Measurements from ENCODE around the gene PANK1. TPM values are rescaled to one million over a fixed set of nuclear protein-coding genes. Genes with fewer than 3 reads are reported as not detected.

PANK1 gene
- total RNA-seq, 4 donors from 2014 or later = under 0.01 to 25.9 (median 2.6) TPM

DNA sequence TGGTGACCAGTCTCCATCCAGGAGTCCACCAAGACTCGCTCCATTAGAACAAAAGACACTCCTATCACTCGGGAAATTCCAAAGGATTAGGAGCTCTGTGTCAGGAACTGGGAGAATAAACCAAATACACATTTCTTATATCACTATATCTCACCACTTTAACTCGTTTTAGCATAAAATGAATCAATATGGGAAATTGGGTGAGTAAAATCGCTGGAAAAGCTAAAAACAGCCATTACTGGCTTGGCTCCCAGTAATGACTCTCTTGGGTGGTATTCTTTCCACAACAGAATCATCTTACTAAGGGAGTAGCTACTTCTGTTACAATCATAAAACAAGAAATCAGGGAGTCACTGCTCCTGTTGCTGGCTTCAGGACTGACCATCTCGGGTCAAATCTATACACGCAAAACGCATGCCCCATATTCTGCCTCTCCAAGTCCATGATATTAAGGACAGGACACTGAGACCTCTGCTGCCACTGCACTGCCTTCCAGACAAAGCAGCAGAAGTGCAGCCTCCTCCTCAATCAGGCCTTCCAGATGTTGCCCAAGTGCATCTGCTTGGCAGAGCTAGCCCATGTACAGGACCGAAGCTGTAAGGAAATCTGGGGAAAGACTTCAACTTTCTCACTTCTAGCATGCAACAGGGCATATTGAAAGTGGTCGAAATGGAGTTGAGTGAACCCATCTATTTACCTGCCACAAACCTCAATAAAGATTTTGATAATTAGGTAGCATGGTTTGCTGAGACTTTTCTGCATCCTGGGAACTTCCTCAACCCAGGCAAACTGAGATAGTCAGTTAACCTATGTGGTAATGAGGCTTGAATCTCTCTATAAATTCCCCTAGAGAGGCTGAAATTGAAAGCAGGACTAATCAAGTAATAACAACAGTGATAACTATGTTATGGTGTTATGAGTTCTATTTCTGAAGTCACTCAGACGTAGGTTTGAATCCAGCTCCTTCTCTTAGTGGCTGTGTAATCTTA, 14.4 kb upstream of the PANK1 start:
- TF ChIP-seq, protein P1, sequence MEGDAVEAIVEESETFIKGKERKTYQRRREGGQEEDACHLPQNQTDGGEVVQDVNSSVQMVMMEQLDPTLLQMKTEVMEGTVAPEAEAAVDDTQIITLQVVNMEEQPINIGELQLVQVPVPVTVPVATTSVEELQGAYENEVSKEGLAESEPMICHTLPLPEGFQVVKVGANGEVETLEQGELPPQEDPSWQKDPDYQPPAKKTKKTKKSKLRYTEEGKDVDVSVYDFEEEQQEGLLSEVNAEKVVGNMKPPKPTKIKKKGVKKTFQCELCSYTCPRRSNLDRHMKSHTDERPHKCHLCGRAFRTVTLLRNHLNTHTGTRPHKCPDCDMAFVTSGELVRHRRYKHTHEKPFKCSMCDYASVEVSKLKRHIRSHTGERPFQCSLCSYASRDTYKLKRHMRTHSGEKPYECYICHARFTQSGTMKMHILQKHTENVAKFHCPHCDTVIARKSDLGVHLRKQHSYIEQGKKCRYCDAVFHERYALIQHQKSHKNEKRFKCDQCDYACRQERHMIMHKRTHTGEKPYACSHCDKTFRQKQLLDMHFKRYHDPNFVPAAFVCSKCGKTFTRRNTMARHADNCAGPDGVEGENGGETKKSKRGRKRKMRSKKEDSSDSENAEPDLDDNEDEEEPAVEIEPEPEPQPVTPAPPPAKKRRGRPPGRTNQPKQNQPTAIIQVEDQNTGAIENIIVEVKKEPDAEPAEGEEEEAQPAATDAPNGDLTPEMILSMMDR (IDR thresholded peaks at IDR 0.05) = no peak
- no peak for TF ChIP-seq POLR2A (IDR thresholded peaks at IDR 0.05)
- Histone ChIP-seq H3K36me3 (no peaks in the 10 kb centered on the region), H3K27ac (no peak overlapping the region), H3K4me1 (no peaks in the 10 kb centered on the region), H3K4me3 (no peak overlapping the region), H3K27me3 (no peaks in the 10 kb centered on the region), H3K9me3 (no peaks in the 10 kb centered on the region)
- no peak for DNase-seq
- intact Hi-C loops (cut with DNase I; ENCODE audit: low total_unique reads) = no loop called here

DNA sequence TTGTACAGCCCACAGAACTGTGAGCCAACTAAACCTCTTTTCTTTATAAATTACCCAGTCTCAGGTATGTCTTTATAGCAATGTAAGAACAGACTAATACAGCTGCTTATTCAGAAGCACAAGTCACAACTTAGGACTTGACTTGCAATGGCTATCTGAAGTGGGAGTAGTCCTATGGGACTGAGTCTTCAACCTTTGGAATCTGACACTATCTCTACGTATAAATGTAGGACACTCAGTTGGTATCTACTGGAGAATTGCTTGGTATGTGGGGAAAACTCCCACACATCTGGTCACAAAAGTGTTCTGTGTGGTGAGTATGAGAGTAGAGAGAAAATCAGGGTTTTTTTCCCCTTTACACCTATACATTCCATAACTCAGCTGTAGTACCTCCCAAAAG, 12.3 kb upstream of the PANK1 start:
- no peaks in the 10 kb centered on the region for H3K36me3 ChIP-seq
- no peaks in the 10 kb centered on the region for H3K4me1 ChIP-seq
- H3K27me3 ChIP-seq = no peaks in the 10 kb centered on the region
- no peaks in the 10 kb centered on the region for H3K9me3 ChIP-seq
- intact Hi-C loops (cut with DNase I; ENCODE audit: low total_unique reads) = no loop called here
- TF ChIP-seq, protein P1 (IDR thresholded peaks at IDR 0.05) = no peak
- no peak for TF ChIP-seq POLR2A (IDR thresholded peaks at IDR 0.05)
- no peak for DNase-seq
- H3K27ac ChIP-seq = no peak overlapping the region
- H3K4me3 ChIP-seq = no peak overlapping the region

DNA sequence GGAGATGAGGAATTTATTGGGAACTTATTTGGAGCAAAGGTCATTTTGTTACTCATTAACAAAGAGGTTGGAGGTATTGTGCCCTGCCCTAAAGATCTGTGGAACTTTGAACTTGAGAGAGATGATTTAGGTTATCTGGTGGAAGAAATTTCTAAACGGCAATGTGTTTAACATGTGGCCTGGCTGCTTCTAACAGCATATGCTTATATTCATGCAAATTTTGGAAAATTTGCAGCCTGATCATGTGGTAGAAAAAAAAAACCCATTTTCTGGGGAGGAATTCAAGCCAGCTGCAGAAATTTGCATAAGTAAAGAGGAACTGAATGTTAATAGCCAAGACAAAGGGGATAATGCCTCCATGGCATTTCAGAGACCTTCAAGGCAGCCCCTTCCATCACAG, 10.7 kb upstream of the PANK1 start:
- Histone ChIP-seq H3K27ac (no peak overlapping the region), H3K9me3 (no peaks in the 10 kb centered on the region), H3K4me1 (no peaks in the 10 kb centered on the region), H3K4me3 (no peak overlapping the region), H3K36me3 (no peaks in the 10 kb centered on the region), H3K27me3 (no peaks in the 10 kb centered on the region)
- no peak for DNase-seq
- intact Hi-C loops (cut with DNase I; ENCODE audit: low total_unique reads) = no loop called here
- TF ChIP-seq, protein P1 (IDR thresholded peaks at IDR 0.05) = no peak
- TF ChIP-seq POLR2A (IDR thresholded peaks at IDR 0.05) = no peak

DNA sequence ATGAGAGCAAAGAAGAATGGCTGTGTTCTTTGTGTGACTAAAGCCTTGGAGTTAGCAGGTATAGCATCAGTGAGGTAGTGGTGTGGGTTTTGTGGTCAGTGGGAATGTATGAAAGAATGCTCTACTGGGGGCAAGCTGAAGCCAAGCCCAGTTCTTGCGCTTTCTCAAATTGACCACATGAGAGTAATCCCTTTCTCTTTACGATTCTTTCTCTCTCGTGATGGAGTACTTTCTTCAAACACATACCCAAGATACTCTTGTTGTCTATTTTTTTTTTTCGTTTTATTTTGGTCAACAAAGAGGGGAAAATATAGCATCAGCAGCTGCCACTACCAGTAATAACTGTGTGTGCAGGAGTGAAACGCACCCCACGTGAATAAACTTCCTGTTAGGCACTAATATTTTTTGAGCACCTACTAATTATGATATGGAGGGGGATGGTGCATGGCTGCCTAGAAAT, 8.4 kb upstream of the PANK1 start:
- H3K27ac ChIP-seq = no peak overlapping the region
- TF ChIP-seq POLR2A (IDR thresholded peaks at IDR 0.05) = no peak
- TF ChIP-seq, protein P1 (IDR thresholded peaks at IDR 0.05) = no peak

DNA sequence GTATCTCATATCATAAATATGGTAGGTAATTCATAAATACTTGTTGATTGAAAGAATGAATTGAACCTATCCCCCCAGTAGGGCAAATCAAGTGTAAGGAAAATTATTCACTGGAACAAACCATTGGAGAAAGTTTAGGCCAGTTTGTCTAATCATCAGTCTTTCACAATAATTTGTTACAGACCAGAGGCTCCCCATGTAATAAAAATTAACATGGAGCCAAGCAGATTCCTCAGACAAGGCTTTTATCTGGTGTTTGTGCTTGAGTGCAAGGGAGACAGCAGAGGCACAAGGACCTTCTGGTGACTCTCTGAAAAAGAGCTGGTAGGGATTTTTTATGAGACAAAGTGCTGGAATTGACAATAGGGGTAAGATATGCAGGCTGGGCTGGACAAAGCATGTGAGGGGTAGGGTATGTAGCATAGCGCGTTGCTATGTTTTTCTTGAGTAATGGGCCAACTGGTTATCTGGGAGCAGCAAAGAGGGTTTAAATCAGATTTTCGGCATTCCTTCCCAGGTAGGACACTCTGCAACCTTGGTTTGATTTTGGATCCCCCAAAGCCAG, 7.8 kb upstream of the PANK1 start:
- no peaks in the 10 kb centered on the region for H3K27me3 ChIP-seq
- intact Hi-C loops (cut with DNase I; ENCODE audit: low total_unique reads) = no loop called here
- no peak for DNase-seq
- TF ChIP-seq POLR2A (IDR thresholded peaks at IDR 0.05) = no peak
- TF ChIP-seq, protein P1 (IDR thresholded peaks at IDR 0.05) = no peak
- no peaks in the 10 kb centered on the region for H3K36me3 ChIP-seq
- H3K27ac ChIP-seq = no peak overlapping the region
- no peaks in the 10 kb centered on the region for H3K9me3 ChIP-seq
- H3K4me3 ChIP-seq = no peak overlapping the region
- H3K4me1 ChIP-seq = no peaks in the 10 kb centered on the region

More for the DNA sequence above, 8.4 kb upstream of the PANK1 start:
- intact Hi-C loops (cut with DNase I; ENCODE audit: low total_unique reads) = no loop called here
- no peaks in the 10 kb centered on the region for H3K27me3 ChIP-seq
- DNase-seq = no peak
- H3K4me1 ChIP-seq = no peaks in the 10 kb centered on the region
- no peaks in the 10 kb centered on the region for H3K36me3 ChIP-seq
- no peaks in the 10 kb centered on the region for H3K9me3 ChIP-seq
- no peak overlapping the region for H3K4me3 ChIP-seq

All from uterus (tissue), 4 donors.